ENCODE measurements around the gene DNAJB2.

DNA sequence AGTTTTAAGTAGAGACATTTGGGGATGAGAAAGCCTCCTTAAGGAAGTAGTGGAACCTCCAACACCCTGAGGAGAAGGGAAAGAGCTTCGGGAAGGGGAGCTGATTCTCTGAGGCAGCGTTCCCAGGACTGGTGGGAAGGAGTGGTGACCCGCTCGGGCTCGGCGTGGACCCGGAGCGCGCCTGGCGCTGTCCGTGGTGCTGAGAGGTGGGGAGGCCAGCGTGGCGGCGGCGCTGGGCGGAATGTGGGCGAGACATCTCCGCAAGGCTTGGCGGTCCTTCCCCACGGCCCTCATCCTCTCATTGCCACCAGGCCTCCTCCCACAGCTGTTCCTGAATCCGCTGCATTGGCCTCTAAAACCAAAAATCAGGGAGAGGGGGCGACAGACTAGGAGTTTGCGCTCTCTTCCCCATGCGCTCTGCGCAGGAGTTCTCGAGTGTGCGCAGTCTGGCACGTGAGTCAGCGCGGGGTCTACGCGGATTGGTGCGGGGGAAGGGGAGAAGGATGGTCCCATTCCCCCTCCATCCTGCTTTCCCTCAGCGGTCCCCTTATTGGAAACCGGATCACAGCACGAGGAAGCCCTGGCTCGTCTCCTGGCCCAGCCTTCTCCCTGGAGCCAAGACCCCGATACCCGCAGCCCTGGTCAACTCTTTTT lies 52.5 kb downstream of the DNAJB2 start:
- TF ChIP-seq, protein P1, sequence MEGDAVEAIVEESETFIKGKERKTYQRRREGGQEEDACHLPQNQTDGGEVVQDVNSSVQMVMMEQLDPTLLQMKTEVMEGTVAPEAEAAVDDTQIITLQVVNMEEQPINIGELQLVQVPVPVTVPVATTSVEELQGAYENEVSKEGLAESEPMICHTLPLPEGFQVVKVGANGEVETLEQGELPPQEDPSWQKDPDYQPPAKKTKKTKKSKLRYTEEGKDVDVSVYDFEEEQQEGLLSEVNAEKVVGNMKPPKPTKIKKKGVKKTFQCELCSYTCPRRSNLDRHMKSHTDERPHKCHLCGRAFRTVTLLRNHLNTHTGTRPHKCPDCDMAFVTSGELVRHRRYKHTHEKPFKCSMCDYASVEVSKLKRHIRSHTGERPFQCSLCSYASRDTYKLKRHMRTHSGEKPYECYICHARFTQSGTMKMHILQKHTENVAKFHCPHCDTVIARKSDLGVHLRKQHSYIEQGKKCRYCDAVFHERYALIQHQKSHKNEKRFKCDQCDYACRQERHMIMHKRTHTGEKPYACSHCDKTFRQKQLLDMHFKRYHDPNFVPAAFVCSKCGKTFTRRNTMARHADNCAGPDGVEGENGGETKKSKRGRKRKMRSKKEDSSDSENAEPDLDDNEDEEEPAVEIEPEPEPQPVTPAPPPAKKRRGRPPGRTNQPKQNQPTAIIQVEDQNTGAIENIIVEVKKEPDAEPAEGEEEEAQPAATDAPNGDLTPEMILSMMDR (conservative IDR thresholded peaks at IDR 0.05; ENCODE audit: low read length): no peak
- TF ChIP-seq EZH2phosphoT487 (IDR thresholded peaks at IDR 0.05; ENCODE audit: borderline replicate concordance): no peak
